Astrocyte (in vitro differentiated cells and primary cell): Measurements from ENCODE around the gene FFAR1.

Experiments
- CTCF ChIP-seq: IDR thresholded peaks from 2 replicates; pipeline ENCODE4 v1.5.1; 2011; ENCODE audit warnings: low read depth, mild to moderate bottlenecking, inconsistent platforms, low read length, moderate library complexity; ENCODE audit not compliant: insufficient read depth
- EZH2 ChIP-seq: IDR thresholded peaks from 2 replicates; pipeline ENCODE4 v1.6.1; 2012; ENCODE audit warnings: mild to moderate bottlenecking, low read length, inconsistent platforms; ENCODE audit not compliant: insufficient read depth

- no peak for TF ChIP-seq EZH2
- no peak for TF ChIP-seq CTCF
These were observed 34.1 kb upstream of the FFAR1 start for GRCh38 chr19:35313587-35313986.
